T follicular helper cell (primary cell): ENCODE results near the gene DPPA5.
"Not testable (repeated sequence)": the region's sequence is repeated elsewhere in the genome, so short reads cannot be mapped to it uniquely, and the experiment has no call there.

Experiments
- DNase-seq: peaks from one replicate; pipeline ENCODE4 v3.0.0-alpha.2; 2020; ENCODE audit warnings: low read depth
- total RNA-seq, 2 experiments: gene quantifications; one replicate each; lab custom pipeline; 2026; lab: John Stamatoyannopoulos, UW

Gene DPPA5, protein sequence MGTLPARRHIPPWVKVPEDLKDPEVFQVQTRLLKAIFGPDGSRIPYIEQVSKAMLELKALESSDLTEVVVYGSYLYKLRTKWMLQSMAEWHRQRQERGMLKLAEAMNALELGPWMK
- 0 reads per million in 2 experiments for total RNA-seq

DNA sequence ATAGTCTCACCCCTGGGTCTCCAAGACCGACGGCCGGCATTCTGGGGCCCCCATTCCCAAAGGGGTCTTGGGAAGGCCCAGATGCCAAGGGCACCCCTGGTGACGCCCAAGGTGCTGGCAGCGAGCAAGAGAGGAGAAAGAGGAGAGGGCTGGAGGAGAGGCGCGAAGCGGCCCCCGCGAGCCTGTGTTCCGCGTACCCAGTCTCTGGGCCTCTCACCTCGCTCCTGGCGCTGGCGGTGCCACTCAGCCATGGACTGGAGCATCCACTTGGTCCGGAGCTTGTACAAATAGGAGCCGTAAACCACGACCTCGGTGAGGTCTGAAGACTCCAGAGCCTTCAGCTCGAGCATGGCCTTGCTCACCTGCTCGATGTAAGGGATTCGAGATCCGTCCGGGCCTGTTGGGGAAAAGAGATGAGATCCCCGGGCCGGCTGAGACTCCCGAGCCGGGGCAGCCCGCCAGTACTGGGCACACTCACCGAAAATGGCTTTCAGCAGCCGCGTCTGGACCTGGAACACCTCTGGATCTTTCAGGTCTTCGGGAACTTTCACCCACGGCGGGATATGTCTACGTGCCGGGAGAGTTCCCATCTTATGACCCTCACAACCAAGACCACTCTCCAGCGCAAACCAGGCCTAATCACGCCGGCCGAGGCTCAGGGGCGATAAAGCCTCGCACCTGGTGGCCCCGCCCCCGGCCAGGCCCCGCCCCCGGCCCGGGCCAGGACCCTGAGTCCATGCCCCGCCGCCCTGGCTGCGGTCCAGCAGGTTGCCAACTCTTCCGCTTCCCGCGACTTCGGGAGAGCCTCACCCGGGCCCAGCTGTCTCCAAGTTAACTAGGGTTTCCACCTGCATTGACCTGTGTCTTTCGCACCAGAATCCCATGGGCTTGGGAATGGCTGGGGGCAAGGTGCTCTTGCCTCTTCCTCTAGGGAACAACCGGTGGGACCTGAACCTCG, at the start of gene DPPA5:
Gene DPPA5 (minus strand): TSS at position 641 of the 958 bp plus-strand sequence. CDS start 51 bp downstream, at position 590.
- DNase-seq: no peak

DNA sequence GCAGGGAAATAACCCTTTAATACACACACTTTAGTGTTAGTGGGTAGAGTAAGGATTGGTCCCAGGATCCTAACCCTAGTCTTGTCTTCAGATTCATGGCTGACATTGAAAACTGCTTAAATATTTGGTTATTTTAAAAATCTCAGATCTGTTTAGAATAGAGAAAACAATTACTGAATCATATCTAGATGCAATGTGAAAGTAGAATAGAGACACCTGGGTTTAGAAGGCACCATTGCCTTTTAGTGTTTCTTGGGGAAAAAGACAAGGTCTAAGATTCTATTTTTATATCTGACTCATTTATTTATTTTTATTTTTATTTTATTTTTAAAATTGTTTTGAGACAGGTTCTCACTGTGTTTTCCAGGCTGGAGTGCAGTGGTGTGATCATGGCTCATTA, 46.6 kb upstream of the DPPA5 start:
- DNase-seq: no peak

DNA sequence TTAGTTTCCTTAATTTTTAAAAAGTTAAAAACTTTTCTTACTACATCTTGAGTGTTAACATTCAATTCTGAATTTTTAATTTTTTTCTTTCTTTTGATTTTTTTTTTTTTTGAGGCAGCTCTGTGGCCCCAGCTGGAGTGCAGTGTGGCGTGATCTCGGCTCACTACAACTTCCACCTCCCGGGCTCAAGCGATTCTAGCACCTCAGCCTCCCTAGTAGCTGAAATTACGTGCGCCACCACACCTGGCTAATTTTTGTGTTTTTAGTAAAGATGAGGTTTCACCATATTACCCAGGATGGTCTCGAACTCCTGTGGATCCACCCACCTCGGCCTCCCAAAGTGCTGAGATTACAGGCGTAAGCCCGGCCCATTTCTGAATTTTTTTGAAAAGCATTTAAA, 41.8 kb upstream of the DPPA5 start:
- DNase-seq: no peak

DNA sequence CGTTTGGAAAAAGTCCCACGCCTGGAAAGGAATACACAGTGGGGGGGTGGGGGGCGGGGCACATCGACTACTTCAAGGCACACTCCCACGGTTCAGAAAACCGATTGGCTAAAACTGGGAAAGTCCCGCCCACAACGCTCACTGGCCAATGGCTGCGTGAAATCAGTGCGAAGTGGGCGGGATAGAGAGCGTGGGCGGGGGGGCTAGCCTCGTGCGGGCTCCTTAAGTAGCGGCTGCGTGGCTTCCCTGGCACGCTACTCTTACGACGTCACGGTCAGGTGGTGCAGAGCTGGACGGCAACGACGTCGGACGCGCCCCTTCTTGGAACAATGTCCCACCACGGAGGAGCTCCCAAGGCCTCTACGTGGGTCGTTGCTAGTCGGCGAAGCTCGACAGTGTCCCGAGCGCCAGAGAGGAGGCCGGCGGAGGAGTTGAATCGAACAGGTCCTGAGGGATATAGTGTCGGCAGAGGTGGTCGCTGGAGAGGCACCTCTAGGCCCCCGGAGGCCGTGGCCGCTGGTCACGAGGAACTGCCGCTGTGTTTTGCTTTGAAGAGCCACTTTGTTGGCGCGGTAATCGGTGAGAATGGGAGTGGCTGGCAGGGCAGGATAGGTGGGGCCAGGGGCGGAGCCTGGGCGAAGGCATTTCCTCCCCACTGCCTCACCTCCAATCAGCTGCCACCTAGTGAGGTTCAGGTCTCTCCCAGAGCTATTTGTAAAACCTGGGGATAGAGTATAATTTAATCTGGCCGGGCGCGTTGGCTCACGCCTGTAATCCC, 40.7 kb upstream of the DPPA5 start, which contains the start of gene DDX43:
Gene DDX43 (plus strand): TSS at position 252 of the 778 bp plus-strand sequence. CDS start 78 bp downstream, at position 330.
- DNase-seq: peak; percentile 7

DNA sequence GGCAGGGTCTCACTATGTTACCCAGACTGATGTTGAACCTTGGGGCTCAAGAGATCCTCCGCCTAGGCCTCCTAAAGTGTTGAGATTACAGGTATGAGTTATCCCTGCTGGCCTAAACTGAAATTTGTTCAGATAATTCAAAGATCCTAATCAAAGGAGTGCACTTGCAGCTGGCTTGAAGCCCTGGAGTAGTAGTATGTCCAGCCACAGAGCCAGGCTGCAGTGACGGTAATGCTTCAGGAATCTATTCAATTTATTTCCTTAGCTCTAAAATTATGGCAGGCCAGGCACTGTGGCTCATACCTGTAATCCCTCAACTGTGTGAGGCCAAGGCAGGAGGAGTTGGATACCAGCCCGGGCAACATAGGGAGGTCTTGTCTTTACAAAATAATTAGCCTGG, 39.2 kb upstream of the DPPA5 start:
- no peak for DNase-seq

DNA sequence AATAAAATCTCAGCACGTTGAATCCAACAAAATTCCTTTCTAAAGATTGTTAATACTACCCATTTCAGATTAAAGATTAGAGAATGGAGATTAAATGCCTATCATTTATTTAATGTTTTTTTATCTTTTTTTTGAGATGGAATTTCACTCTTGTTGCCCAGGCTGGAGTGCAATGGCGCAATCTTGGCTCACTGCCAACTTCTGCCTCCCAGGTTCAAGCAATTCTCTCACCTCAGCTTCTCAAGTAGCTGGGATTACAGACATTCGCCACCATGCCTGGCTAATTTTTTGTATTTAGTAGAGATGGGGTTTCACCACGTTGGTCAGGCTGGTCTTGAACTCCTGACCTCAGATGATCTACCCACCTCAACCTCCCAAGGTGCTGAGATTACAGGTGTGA, 38.1 kb upstream of the DPPA5 start:
- not testable (repeated sequence) for DNase-seq

DNA sequence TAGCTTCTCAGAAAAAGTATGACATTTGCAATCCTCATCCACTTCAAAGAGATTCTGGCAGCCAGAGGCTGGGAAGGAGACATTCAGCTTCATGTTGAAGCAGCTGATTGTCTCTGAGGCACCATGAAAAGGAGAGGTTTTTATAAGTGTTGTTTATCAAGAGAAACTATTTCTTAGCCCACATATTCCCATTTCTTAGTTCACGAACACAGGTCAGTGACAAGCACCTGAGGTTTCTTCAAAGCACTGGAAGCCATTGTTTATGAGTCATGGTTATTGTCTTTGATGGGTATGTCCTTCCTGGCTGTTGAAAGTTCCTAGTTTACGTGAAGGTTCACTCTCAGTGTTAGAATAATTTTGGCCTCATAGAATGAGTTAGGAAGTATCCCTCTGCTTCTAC, 37.6 kb upstream of the DPPA5 start:
- DNase-seq: no peak

DNA sequence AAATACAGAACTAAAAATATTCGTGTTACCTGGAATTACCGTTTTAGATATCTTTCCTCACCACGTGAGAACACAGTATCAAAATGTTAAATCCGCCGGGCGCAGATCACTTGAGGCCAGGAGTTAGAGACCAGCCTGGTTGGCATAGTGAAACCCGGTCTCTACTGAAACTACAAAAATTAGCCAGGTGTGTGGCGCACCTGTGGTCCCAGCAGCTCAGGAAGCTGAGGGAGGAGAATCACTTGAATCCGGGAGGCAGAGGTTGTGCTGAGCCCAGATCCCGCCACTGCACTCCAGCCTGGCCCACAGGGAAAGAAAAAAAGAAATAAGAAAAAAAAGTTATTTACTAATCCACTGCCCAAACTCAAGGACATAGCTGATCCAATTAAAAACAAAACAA, 35.8 kb upstream of the DPPA5 start:
- no peak for DNase-seq

DNA sequence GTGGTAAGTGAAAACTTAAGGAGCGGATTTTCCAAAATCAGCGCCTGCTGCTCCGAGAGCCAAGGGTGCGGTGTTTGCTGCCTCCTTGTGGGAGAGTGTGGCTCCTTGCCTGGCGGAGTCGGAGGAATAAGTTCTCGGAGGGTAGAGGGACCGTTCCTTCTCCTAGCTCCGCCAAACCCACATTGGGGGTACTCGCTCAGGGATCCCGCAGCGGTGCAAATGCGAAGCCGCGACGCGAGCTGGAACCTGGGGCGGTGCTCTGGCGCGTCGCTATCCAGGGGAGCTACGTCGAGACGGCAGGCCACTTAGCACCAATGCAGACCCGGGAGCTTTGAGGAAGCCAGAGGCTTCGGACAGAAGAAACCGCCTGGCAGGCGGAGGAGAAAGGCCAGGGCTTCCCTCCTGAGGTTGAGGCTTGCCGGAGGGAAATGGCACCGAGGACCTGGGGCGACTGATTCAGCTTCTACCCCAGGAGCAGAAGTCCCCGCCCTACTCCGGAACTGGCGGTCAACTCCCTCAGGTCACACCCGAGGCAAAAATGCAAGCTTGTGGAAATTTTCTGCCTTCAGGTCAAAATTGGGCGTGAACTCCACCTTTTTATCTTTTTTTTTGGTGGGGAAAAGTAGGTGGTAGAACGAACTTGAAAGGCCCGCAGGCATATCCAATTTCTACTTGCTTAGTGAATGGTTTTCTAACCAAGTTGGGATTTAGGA, 34.9 kb upstream of the DPPA5 start:
- DNase-seq: no peak

DNA sequence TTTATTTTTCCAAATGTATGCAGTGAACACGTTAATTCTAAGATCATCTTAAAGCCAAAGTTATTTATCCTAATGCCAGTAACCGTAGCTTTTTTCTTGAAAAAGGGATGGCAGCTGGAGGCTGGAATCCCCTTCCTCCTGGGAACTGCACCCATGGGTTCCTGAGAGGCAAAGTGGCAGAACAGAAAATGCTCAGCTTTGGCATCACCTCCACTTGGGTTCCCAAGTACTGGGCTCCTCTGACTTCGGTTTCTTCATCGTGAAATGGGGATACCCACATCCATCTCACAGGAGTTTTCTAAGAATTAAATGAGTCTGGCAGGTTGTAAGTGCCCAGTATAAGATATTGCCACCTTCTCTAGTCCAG, 34.3 kb upstream of the DPPA5 start:
- no peak for DNase-seq

DNA sequence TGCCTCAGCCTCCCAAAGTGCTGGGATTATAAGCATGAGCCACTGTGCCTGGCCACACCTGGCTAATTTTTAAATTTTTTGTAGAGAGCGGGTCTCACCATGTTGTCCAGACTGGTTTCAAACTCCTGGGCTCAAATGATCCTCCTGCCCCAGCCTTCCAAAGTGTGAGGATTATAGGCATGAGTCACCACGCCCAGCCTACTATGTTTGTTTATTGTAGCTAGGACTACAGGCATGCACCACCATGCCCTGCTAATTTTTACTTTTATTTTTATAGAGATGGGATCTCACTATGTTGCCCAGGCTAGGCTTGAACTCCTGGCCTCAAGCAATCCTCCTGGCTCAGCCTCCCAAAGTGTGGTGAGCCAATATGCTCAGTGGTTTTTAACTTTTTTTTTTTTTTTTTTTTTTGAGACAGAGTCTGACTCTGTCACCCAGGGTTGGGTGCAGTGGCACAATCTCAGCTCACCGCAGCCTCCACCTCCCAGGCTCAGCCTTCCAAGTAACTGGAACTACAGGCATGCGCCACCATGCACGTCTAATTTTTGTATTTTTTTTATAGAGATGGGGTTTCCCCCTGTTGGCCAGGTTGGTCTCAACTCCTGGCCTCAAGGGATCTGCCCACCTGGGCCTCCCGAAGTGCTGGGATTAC, 28.5 kb upstream of the DPPA5 start:
- DNase-seq: no peak

DNA sequence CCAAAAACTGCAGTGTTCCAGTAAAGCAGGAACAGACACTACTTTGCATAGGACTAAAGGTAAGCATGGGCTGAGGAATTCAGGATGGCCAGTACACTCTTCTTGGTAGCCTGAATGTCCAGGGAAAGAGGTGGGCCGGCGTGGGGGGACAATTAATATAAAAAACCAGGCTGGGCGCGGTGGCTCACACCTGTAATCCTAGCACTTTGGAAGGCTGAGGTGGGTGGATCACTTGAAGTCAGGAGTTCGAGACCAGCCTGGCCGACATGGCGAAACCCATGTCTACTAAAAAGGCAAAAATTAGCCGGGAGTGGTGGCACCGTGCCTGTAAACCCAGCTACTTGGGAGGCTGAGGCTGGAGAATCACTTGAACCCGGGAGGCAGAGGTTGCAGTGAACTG, 27.5 kb upstream of the DPPA5 start:
- DNase-seq: not testable (repeated sequence)

DNA sequence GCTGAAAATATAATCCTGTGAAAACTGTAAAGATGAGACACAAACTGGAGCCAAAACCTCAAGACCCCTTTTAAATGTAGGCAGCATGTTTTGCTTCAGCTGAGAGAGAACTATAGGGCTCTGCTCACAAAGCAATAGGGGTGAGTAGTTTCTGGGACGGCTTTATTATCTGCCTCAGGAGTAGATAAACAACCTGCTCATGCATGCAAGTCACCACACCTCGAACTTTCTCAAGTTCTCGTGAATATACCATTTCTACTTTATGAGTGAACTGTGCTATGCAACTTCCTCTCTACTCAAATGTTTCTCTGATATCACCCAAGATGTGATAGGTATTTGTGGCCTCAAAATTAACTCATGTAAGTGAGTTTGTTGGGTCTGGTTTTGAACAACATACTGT, 23.1 kb upstream of the DPPA5 start:
- DNase-seq: no peak

DNA sequence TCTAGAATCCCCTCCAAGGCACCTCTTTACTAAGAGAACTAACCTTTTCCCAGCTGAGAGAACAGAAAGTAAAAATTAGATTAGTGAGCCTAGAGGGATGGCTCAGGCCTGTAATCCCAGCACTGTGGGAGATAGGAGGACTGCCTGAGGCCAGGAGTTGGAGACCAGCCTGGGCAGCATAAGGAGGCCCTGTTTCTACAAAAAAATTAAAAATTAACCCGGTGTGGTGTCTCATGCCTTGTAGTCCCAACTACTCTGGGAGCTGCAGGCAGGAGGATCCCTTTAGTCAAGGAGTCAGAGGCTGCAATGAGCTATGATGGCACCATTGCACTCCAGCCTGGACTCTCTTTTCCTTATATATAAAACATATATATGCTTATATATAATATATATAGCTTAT, 21.1 kb upstream of the DPPA5 start:
- no peak for DNase-seq

DNA sequence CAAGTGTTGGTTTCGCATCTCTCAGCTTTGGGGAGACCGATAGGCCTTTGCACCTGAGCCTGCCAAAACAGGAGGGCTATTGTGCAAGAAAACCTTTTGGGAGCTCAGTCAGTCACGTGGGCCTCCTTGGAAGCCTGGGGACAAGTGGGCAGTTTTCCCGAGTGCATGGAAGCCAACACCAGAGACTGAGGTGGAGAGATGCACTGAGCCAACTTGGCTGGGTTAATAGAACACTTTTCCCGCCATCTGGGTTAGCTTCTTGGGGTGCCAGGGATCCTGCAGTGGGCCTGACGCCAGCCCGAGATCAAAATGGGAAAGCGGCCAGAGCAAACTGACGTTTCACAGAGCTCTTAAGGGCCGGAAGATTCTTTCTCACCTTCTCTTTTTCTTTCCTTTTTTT, 18.4 kb upstream of the DPPA5 start:
- no peak for DNase-seq

DNA sequence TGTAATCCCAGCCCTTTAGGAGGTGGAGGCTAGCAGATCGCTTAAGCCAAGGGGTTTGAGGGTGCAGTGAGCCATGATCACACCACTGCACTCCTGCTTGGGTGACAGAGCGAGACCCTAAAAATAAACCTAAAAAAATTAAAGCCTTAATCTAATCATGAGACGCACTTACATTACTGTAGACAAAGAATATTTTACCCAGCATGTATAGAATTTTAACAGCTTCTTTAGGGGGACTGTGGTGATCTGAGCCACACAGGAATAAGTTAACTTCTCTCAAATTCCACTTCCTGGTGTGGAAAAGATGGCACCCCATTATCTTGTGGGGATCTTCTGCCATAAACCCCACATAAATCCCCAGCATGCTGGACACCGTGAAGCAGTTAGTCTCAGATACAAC, 17.9 kb upstream of the DPPA5 start:
- DNase-seq: no peak

DNA sequence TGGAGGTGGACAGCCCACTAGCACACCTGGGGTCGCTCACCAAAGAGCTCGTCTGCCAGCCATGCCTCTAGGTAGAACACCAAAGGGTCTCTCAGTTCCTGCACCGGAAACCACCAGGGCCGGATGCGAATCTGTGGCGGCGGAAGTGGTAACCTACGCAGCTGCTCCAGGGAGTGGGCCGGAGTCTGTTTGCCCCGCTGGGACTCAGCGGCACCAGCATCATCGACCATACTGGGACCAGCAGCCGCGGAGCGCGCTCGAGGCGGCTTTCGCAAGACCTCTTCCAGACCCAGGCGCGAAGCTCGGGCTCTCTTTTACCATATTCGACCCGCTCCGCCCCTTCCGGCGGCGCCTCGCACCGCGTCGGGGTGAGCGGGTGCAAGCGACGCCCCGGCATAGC, 15.5 kb upstream of the DPPA5 start, which contains the start of gene OOEP:
Gene OOEP (minus strand): TSS at position 335 of the 400 bp plus-strand sequence. CDS start 105 bp downstream, at position 230.
- DNase-seq: no peak

DNA sequence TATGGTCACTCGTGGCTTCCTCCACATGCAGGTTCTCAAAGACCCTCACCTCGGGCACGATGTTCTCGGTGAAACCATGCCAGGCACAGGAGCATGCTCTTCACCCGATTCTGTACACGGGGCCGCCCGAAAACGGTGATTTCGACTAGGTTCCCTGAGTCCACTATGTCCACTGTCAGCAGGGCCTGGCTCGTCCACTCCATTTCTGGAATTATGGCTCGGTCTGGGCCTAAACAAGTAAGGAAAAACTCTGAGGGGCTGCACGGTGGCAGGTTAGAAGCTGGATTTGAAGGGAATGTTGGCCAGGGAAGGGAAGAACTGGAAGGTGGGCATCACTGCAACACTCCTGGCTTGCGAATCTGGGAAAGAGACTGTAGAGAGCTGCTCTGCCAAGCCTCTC, 15.1 kb upstream of the DPPA5 start:
- no peak for DNase-seq

DNA sequence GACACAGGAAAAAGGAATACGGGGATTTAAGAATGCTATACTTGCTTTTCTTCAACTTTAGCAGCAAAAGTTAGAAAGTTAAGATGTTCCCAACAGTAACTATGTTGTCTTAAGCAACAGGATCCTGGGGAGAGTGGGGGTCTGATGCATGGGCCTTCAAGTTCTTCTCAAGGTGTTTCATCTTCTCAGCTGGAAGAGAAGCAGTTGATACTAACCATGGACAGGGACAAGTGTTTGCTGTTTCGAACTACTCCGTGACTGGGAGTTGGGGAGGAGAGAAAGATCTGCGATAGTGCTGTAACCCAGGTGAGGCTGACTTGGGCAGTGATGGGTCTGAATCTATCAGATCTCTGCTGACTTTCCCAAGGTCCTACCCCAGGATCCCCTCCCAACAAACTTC, 14.6 kb upstream of the DPPA5 start:
- DNase-seq: no peak

DNA sequence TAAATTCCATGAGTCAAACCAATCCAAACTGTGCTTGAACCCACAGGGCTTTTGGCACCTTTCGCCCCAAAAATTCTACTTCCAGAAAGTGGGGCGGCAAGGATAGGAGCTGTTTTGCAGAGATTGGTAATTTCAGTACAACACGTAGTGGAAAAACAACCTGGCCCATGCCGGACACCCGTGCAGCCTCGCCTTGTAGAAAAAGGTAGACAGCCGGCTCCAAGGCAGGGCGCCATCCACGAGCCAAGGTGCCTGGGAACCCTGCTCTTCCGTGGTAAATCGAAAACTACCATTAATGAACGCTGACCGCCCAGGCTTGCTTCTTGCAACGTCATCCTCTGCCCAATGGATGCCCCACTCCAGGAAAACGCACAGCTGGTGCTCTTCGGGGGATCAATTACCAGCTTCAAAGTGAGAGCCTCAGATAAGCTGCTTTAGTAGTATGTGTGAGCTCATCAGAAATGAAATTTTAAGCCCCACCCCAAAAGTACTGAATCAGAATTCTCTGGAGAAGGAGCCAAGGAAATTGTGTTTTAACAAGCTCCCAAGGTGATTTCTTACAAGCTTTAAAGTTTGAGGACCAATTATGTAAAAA, 13.8 kb upstream of the DPPA5 start:
- DNase-seq: no peak

DNA sequence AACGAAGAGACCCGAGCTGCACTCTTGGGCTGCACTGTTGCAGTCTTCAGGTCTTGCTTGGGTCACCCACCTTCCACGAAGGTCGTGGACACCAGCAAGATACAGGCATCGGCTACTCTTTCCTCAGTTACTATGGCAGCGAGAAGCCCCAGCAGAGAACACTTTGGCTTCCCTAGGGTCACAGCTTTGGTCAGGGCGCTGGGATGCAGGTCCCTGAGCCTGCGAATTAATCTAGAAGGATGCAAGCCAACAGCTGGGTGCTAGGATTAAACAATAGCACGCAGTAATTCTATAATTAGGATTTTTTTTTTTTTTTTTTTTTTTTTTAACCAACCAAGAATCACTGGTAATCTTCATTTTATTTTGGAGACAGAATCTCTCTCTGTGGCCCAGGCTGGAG, 10.5 kb upstream of the DPPA5 start:
- DNase-seq: no peak
